ENCODE data around the gene TULP3.

TULP3 gene

GRCh38 chr12:2877047-2877952, 13.4 kb upstream of the TULP3 start, which contains the start of the genes FOXM1 and RHNO1:
Gene FOXM1 (minus strand): TSS chr12:2877174. CDS start chr12:2874478, 2,696 bp downstream.
Gene RHNO1 (plus strand): TSS chr12:2877223. CDS start chr12:2885367, 8,144 bp downstream.
- DNase-seq: peak; percentile 77 to 90 (median 81)

- peak in 2 of 5 experiments; percentile 5 to 47 for DNase-seq
These were observed 12.5 kb upstream of the TULP3 start for GRCh38 chr12:2877953-2878732.

- DNase-seq: peak in 1 of 5 experiments; percentile 9
These were observed 10.8 kb upstream of the TULP3 start for GRCh38 chr12:2879853-2880252.

- no peak for DNase-seq
These were observed 5.9 kb upstream of the TULP3 start for GRCh38 chr12:2884810-2885209.

GRCh38 chr12:2886768-2887450, 3.8 kb upstream of the TULP3 start:
- DNase-seq: no peak

- DNase-seq: no peak
These were observed 697 bp upstream of the TULP3 start for GRCh38 chr12:2890001-2890387.

- peak in 2 of 5 experiments; percentile 19 to 26 for DNase-seq
These were observed 756 bp downstream of the TULP3 start for GRCh38 chr12:2891240-2892053.

- no peak for DNase-seq
These were observed 1.6 kb downstream of the TULP3 start for GRCh38 chr12:2892246-2892645.

GRCh38 chr12:2893007-2893406, 2.3 kb downstream of the TULP3 start:
- DNase-seq: no peak

GRCh38 chr12:2895051-2895451, 4.4 kb downstream of the TULP3 start:
- DNase-seq: no peak

- DNase-seq: no peak
These were observed 4.8 kb downstream of the TULP3 start for GRCh38 chr12:2895511-2895910.

- DNase-seq: no peak
These were observed 6.7 kb downstream of the TULP3 start for GRCh38 chr12:2897418-2897817.

- DNase-seq: no peak
These were observed 10.0 kb downstream of the TULP3 start for GRCh38 chr12:2900642-2901041.

GRCh38 chr12:2902272-2902880, 11.7 kb downstream of the TULP3 start:
- DNase-seq: no peak

- no peak for DNase-seq
These were observed 13.6 kb downstream of the TULP3 start for GRCh38 chr12:2904260-2904659.

- DNase-seq: no peak
These were observed 21.5 kb downstream of the TULP3 start for GRCh38 chr12:2912216-2912575.

- DNase-seq: no peak
These were observed 28.6 kb downstream of the TULP3 start for GRCh38 chr12:2919249-2919648.

- DNase-seq: no peak
These were observed 31.6 kb downstream of the TULP3 start for GRCh38 chr12:2922329-2922728.

GRCh38 chr12:2923057-2923456, 32.4 kb downstream of the TULP3 start:
- DNase-seq: no peak

GRCh38 chr12:2924019-2924418, 33.3 kb downstream of the TULP3 start:
- DNase-seq: no peak

- DNase-seq: no peak
These were observed 34.8 kb downstream of the TULP3 start for GRCh38 chr12:2925322-2925995.

Data from T-helper 2 cell (primary cell).